HG03354 (cell line): ENCODE data around the gene REN.

ENCODE experiments used
- ATAC-seq: cut with Tn5 transposase; IDR thresholded peaks from one replicate; pipeline ENCODE4 v1.9.1; 2021; ENCODE audit warnings: mild to moderate bottlenecking; ENCODE audit not compliant: unreplicated experiment, poor library complexity, severe bottlenecking

REN gene

DNA sequence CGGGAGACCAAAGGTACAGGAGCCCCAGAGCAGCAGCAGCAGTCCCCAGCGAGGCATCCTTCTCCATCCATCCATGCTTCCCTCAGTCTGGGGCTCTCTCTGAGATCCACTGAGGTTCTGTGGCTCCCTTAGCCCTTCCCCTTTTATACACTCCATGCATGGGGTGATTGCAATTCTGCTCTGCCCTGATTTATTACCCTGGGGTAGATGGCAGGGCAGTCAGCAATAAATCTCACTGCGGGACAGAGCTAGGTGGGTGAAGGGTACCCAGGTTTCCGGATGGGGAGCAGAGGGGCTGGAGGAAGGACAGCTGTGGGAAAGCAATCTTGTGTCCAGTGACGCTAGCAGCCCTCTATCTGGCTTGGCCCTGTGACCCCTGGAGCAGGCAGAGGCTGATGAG lies at the start of gene REN:
REN (minus strand) TSS at position 119 of the 400 bp plus-strand sequence; CDS start at position 75, 44 bp downstream.
- ATAC-seq, result no peak

DNA sequence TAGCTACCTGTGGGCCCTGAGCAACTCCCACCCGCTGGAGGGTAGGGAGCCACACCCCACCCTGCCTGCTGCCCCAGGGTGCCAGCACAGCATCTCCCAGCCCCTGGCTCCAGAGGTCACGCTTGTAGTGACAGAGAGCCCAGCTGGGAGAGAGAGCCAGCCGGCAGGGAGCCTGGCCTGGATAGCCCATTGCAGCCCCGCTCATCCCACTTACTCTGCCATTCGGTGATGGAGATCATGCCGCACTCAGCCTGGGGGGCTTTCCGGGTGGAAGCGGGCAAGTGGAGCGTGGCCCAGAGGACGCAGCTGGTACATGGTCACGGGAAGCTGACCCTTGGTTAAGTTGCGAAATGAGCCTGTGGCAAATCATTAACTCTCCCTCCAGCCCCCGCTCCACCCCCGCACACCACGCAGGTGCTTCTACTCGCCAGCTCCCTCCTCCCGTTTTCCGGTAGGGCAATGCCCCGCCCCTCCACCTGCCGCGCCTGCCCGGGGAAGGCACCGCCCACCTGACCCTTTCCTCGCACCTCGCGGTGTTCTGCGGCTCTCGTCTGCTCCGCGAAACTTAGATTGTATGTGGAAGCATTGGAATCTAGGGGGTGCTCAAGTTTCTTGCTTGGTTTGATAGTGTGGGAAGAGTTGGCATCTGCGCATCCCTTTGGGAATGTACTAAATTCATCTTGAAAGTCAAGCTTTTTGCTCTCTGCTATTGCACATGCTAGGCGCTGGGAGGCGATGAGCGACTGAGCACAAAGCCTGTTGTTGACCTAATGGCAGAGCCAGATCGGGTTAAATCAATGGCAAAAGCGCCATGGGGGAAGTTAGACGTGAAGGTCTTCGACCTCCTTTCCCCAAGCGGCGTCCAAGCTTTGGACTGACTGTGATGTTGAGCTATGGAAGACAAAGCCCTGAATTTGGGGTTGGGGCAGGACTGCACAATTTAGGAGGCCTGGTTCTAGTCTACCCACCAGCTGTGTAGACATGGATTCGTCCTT lies 47.8 kb upstream of the REN start, which contains the start of gene GOLT1A:
GOLT1A (minus strand) TSS at position 321 of the 995 bp plus-strand sequence; CDS start at position 239, 82 bp downstream.
- ATAC-seq, result peak; percentile 86

DNA sequence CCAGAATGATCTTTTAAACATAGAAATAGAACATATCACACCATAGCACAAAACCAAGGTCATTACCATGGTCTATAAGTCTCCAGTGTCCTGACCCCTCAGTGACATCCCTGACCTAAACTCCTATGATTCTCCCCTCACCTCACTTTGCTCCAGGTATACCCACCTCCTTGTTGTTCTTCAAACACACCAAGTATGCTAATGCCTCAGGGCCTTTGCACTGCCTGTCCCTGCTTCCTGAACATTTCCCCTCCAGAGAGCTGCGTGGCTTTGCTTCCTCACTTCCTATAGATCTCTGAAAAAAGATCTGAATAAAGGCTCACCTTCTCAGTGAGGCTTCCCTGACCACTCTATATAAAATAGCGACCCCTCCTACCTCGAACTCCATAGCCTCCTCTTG lies 46.6 kb upstream of the REN start:
- ATAC-seq, result no peak

DNA sequence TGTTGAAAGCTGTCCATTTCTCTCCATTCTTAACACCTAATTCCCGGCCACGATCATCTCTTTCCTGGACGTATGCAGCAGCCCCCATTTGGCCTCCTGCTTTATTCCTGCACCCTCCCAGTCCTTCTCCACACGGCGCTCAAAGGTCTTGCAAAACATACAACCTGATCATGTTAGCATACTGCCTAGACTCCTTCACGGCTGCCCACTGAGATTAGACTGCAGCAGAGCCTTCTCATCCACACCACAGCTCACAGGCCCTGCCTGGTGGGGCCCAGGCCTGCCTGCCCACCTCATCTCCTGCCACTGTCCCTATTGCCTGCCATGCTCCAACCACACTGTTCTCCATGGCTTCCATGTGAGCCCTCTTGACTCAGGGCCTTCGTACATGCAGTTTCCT lies 44.9 kb upstream of the REN start:
- ATAC-seq, result no peak

DNA sequence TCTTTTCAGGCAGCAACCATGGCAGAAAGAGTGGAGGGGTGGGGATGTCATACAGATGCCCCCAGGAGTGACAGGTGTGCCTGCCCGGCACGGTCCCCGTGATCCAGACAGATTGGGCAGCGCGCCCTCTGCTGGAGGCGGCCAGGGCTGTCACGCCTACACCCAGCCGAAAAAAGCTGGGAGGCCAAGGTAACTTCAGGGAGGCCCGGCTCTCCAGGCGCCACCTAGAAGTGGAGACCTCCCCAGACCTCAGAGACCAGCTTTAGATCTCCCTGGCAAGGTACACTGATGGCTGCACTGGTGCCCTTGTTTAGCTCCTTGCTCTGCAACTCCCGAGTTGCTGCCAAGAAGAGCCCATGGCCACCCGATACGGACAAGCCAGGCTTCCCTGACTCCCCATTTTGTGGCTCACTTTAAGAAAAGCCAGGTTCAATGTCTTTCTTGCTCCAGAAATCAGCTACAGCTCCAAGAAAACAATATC lies 41.0 kb upstream of the REN start:
- ATAC-seq, result peak; percentile 68

DNA sequence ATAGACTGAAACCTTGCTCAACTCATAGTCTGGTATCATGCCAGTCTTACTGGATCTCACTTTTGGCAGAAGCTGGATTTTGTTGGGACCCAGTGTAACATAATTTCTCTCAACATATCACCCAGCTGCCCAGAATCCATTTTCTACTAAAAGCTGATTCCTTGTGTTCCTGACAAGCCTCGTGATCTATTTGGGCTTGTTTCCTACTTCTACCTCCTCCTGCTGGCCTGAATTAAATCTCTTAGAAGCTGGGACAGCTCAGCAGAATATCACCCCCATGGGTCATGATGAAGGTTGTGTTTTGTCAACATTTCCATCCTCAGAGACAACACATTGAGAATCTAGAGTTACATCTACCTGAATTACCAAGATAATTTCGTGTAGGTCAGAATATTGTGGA lies 40.0 kb upstream of the REN start:
- no peak for ATAC-seq

DNA sequence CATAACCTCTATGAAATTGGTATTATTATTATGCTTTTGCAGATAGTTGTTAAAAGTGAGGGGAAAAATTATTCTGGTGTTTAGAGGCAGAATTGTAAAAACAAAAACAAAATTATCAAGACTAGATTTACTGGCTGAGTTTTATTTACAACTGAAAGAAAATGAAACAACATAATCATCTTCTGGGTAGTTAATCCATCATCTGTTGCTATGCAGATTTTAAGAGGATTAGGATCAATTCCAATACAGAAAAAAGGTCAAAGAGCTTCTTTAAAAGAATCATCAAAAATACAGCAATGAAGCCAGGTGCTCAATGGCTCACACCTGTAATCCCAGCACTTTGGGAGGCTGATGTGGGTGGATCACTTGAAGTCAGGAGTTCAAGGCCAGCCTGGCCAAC lies 39.3 kb upstream of the REN start:
- no peak for ATAC-seq

DNA sequence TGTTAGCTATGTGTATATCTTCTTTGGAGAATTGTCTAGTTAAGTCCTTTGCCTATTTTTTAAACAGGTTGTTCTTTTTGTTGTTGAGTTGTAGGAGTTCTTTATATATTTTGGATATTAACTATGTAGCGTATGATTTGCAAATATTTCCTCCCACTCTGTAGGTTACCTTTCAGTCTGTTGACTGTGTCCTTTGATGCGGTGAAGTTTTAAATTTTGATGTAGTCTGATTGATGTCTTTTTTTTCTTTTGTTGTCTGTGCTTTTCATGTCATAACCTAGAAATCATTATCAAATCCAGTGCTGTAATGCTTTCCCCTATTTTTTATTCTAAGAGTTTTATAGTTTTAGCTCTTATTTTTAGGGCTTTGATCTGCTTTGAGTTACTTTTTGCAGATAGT lies 38.8 kb upstream of the REN start:
- no peak for ATAC-seq

DNA sequence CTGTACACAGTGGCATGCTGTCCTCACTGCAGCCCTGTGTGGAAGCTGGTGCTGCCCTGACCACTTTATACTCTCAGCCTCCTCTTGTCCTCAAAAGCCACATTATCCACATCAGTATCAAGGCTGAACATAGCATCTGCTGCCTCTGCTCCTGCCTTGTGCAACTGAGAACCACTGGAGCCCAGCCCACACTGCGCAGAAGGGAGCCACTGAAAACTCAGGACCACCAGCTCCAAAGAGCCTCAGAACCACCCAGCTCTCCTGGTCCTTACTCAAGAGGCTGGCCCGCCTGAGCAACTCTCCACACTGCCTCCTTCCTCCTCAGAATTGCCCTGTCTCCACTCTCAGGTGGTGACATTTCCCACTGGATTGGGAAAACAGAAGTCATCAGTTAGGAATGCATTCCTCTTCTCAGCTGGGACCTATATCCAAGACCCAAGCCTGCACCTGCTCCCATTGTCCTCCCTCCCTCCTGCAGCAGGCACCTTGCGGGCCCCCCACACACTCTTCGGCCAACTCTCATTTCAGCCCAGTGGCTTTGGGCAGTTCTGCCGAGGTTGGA lies 37.1 kb upstream of the REN start:
- ATAC-seq, result no peak

DNA sequence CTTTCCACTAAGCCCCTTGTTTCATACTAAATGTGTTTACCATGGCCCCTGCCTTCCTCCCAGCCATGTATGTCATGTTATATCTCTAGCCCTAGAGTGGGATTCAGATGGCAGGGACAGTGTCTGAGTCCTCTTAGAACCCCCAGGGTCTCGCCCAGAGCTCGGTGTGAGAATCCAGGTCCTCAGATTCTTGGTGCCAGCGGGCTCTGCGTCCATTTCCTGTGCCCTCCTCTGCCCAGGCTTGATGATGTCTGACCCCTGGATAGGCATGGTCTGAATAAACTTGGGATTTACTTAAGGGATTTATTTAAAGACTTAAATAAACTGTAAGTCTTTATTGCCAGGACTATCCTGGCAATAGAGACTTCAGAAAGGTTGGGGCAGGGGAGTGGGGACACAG lies 36.3 kb upstream of the REN start:
- ATAC-seq, result no peak

DNA sequence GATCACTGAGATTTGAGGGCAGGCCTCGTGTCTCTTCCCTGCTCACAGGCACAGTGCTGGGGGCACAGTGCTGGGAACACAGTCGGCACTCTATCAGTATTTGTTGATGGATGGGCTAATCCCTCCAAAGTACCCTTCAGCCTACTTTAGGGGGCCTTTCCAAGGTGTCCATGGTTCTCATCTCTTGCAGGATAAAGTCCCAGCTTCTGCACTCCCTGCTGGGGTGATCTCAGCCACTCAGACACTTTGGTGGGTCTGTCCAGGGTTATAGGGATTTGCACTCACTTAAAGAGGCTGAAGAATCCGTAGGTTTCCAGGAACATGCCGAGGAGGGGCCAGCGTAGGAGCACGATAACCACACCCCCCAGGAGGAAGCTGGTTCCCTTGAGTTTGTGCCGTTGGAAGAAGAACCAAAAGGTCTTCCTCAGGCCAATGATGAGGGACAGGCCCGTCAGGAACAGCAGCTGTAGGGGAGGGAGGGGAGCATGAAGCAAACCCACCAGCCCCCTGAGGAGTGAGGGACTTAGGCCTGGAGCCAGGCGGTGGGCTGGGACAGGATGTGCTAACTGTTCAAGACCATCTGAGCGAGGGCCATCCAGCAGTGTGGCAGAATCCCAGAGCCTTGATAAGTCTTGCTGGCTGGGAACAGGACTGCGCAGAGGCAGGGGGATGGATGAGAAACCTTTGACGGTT lies 35.4 kb upstream of the REN start:
- no peak for ATAC-seq

DNA sequence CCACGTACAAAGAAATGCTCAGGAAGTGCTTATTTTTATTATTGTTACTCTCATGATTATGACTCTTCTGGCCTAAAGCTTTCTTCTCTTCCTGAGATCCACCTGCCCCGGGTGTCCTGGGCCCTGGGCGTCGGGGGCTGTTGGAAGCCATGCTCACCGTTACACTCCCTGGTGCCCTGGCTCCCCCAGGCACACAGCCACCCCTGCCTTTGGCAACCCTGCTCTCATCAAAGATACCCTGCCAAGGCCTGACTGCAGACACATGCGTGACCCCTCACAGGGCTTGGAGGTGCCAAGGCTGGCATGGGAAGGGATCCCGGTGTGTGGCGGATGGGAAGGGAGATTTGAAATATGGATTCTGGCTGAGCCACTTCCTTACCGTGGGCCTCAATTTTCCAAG lies 33.4 kb upstream of the REN start:
- ATAC-seq, result no peak

DNA sequence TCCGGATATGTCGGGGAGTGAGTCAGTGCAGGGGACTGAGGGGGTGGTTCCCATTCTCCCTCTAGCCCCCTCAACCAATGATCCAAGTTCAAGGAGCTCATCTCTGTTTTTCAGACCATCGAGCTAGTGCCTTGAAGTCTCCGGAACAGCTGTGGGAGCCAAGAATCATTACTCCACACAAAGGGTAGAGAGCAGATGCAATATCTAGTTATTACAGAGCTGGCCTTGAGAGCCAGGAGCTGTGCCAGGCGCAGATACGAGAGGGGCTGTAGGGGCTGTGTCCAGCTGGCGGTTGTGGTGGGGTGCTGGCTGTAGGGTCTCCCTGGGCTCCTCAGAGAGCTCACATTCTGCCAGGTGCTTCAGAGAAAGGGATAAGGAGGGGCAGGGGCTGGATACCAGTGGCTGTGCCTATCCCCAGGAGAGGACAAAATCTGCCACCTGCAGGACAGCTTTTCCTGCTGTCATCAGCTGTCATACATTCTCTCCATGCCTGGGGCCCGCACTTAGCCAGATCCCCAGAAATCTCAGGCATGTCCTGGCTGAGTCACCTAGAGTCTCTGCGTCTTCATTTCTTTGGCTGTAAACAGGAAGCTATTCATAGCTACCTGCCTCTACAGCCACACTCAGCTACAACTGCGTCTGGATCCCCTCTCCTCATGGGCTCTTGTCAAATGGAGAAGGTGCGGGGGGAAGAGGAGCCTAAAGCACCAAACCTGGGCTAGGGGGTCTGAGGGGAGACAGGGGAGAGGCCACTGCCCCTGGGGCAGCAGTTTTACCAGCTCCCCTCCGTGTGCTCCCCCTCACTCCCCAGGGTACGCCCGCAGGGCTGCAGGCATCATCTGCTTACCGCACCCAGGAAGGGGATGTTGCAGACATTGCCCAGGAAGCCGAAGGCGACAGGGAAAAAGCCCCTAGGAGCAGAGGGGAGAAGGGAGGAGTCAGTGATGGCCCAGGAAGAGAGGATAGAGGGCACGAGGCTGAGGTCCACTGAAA lies 32.5 kb upstream of the REN start:
- no peak for ATAC-seq

DNA sequence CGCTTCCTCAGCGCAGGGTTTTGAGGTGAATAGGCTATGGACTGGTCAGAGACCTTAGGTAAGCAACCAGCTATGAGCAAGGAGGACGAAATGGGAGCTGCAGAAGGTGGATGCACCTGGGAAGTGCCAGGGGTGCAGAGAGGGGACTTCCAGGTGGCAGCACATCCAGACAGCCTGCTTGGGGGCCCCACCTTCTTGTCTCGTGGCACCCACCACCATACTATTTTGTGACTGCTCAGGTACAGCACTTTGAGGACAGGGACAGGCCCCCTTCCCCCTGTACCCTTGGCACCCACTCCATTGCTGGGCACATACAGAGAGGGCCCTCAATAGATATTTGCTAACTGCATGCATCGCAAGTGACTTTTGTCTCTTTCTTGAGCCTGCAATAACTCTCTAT lies 30.9 kb upstream of the REN start:
- ATAC-seq, result no peak

DNA sequence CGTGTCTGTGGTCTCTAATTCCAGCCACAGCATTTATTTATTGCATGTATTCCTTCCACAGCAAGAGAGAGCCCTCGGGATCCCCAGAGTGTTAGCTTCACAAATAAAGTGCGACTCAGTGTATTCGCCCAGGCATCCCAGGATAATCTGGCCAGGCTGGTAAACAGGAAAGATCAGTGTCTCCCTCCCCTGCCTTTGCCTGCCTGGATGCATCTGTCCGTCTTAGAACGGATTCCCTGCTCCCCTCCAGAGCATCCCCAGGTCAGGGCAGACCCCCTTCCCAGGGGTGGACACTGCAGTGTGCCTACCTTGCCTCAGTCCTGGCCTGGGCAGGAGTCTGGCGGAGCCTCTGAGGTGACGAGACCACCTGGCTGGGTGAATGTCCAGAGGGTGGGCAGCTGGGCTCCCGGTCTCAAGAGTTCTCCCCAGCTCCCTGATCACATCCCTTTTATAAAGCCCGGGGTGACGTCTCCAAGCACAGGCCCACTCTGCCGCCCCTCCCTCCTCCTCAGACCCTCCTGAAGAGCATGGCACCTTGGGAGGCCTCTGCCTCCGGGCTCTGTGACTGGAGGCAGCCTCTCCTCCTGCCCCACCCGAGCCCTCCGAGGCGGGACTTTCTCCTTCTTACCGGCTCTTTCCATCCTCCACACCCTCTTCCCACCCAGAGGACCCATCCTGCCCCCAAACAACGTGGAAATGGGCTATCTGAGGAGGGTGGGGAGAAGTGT lies 30.1 kb upstream of the REN start, which contains the start of gene KISS1:
KISS1 (minus strand) TSS at position 424 of the 728 bp plus-strand sequence. CDS start 3,615 bp downstream, outside the sequence.
- no peak for ATAC-seq

DNA sequence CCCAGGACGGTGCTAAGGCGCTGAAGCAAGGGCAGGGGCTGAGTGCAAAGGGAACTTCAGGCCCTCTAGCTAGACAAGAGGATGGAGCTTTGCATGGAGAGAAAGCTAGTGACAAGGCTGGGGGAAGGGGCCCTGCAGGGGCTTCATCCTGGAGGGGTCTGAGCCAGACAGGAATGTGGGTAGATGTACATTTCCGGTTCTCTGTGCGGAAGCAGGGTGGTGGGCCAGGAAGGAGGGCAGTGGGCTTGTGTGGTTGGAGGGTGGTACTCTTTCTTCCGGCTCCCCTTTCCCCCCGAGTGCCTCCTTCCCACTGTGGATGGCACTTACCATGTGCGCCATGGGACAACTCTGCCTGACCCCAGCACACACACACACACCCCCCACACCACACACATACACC lies 28.6 kb upstream of the REN start:
- ATAC-seq, result no peak

DNA sequence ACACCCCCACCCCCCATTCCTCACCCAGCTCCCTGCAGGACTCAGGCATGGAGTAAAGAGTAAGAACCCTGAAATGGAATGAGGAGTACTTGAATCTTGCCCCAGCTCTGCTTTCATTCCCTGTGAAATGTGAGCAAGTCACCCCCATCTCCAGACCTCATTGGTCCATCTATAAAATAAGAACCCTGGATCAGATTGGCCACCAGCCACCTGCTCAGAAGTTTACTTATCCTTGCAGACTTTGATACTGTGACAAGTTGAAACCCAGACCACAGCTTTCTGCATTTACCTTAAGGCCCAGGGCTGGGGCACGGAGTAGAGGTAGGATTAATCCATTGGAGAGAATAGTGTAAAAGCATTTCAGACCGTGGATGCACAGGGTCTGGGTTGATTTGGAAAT lies 27.9 kb upstream of the REN start:
- ATAC-seq, result no peak

DNA sequence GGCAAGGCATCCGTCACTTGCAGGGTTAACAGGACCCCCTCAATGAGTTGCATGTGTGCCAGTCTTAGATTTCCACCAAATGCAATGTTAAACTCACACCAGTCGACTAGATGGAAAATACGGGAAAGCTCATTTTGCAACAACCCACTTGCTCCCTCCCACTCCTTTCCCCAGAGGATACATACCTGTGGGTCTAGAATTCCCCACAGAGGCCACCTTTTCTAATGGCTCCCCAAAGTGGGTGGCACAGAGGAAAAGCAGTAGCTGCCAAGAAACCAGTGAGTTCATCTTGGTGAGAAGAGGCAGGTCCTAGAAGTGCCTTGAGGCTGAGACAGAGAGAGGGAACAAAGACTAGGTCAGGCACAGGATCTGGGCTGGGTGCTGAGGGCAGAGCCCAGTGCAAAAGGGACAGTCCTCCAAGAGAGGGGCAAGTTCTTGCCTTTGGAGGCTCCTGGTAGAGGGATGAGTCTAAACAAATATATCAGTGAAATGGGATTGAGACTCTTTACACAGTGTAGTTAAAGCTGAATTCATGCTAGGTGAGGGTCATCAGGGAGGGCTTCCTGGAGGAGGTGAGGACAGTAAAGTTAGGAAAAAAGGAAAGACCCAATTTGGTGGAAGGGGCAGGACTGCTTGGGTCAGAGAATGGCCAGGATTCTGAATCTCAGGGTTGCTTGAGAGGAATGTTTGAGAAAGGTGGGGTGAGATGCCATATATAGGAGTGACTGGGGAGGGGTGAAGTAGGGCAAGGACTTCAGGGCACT lies 26.6 kb upstream of the REN start:
- no peak for ATAC-seq
